Neuronal stem cell (in vitro differentiated cells): ENCODE data around the gene CCT6A.
A peak's percentile ranks its signal among the peaks of the same experiment; 100 is the strongest.
"Not testable (repeated sequence)": the region's sequence is repeated elsewhere in the genome, so short reads cannot be mapped to it uniquely, and the experiment has no call there.

Experiments
- DNase-seq: peaks from one replicate; pipeline ENCODE4 v3.0.0-alpha.2; 2013; ENCODE audit warnings: low spot score
- H2AFZ ChIP-seq: one replicate; pipeline ENCODE4 v1.6.1; 2013; ENCODE audit warnings: mild to moderate bottlenecking, low read length, inconsistent platforms
- H2AK5ac ChIP-seq: 2 replicates; pipeline ENCODE4 v1.6.1; 2013; ENCODE audit warnings: low read depth, mild to moderate bottlenecking, inconsistent platforms, low read length, moderate library complexity, mixed read lengths
- H2BK120ac ChIP-seq: 2 replicates; pipeline ENCODE4 v1.6.1; 2013; ENCODE audit warnings: low read depth, mild to moderate bottlenecking, inconsistent platforms, low read length, moderate library complexity, mixed read lengths
- H2BK12ac ChIP-seq: one replicate; pipeline ENCODE4 v1.6.1; 2013; ENCODE audit warnings: low read length, inconsistent platforms
- H2BK15ac ChIP-seq: 2 replicates; pipeline ENCODE4 v1.6.1; 2013; ENCODE audit warnings: mild to moderate bottlenecking, low read length, inconsistent platforms, mixed read lengths
- H2BK5ac ChIP-seq: one replicate; pipeline ENCODE4 v1.6.1; 2013; ENCODE audit warnings: inconsistent platforms, mild to moderate bottlenecking, low read length, moderate library complexity
- H3K14ac ChIP-seq: one replicate; pipeline ENCODE4 v1.6.1; 2013; ENCODE audit warnings: low read length, inconsistent platforms
- H3K18ac ChIP-seq: 2 replicates; pipeline ENCODE4 v1.6.1; 2013; ENCODE audit warnings: low read length, inconsistent platforms
- H3K23ac ChIP-seq: 2 replicates; pipeline ENCODE4 v1.6.1; 2013; ENCODE audit warnings: low read depth, mild to moderate bottlenecking, mixed read lengths, low read length, inconsistent platforms; ENCODE audit not compliant: poor library complexity
- H3K27ac ChIP-seq: replicated peaks from 3 replicates; pipeline ENCODE4 v1.5.1; 2013; ENCODE audit warnings: low read length, inconsistent platforms
- H3K27me3 ChIP-seq, 3 experiments: 2 replicates each; pipeline ENCODE4 v1.6.1; 2013; ENCODE audit warnings: low read length in 3 of 3, mild to moderate bottlenecking in 2 of 3, inconsistent platforms in 1 of 3, low read depth in 1 of 3, mixed read lengths in 1 of 3, moderate library complexity in 1 of 3; ENCODE audit not compliant: control insufficient read depth in 3 of 3, insufficient read depth in 3 of 3
- H3K36me3 ChIP-seq, 2 donors: replicated peaks in 1 of 2; 2 replicates each; pipeline ENCODE4 v1.6.1; 2013; ENCODE audit warnings: low read length in 2 of 2; ENCODE audit not compliant: control insufficient read depth in 2 of 2, insufficient read depth in 2 of 2
- H3K4ac ChIP-seq: 2 replicates; pipeline ENCODE4 v1.6.1; 2013; ENCODE audit warnings: inconsistent platforms, mild to moderate bottlenecking, low read length, moderate library complexity
- H3K4me1 ChIP-seq, 2 donors: 1 replicate in 1 of 2; 2 replicates in 1 of 2; pipeline ENCODE4 v1.6.1; 2013; ENCODE audit warnings: low read length in 2 of 2, low read depth in 1 of 2; ENCODE audit not compliant: control insufficient read depth in 2 of 2, insufficient read depth in 1 of 2
- H3K4me2 ChIP-seq: one replicate; pipeline ENCODE4 v1.6.1; 2013; ENCODE audit warnings: mild to moderate bottlenecking, low read length, inconsistent platforms; ENCODE audit not compliant: insufficient read depth, poor library complexity, severe bottlenecking
- H3K4me3 ChIP-seq, 2 donors: 2 replicates each; pipeline ENCODE4 v1.5.1; 2013; ENCODE audit warnings: low read length in 2 of 2, mild to moderate bottlenecking in 2 of 2, inconsistent platforms in 1 of 2, moderate library complexity in 1 of 2
- H3K79me1 ChIP-seq: one replicate; pipeline ENCODE4 v1.6.1; 2013; ENCODE audit warnings: low read depth, mild to moderate bottlenecking, inconsistent platforms, low read length, moderate library complexity
- H3K9ac ChIP-seq: one replicate; pipeline ENCODE4 v1.6.1; 2013; ENCODE audit warnings: mild to moderate bottlenecking, low read depth, low read length, inconsistent platforms; ENCODE audit not compliant: poor library complexity
- H3K9me3 ChIP-seq, 2 donors: replicated peaks in 1 of 2; 2 replicates each; pipeline versions ENCODE3 to v1.6.1; 2013; ENCODE audit warnings: low read length in 2 of 2, mild to moderate bottlenecking in 2 of 2, inconsistent platforms in 1 of 2, low read depth in 1 of 2, mixed read lengths in 1 of 2, moderate library complexity in 1 of 2; ENCODE audit not compliant: control insufficient read depth in 2 of 2, insufficient read depth in 1 of 2
- H4K8ac ChIP-seq: one replicate; pipeline ENCODE4 v1.6.1; 2013; ENCODE audit warnings: low read depth, mild to moderate bottlenecking, inconsistent platforms, low read length, moderate library complexity
- H4K91ac ChIP-seq: one replicate; pipeline ENCODE4 v1.6.1; 2013; ENCODE audit warnings: low read length, low read depth, mild to moderate bottlenecking, inconsistent platforms; ENCODE audit not compliant: poor library complexity
- WGBS, 2 donors: extraction: QIAGEN DNeasy Blood & Tissue Kit; methylation state at CpG; one replicate each; pipeline ENCODE4 v1.1.7; 2013; ENCODE audit warnings: missing lambda C conversion rate in 2 of 2, mixed read lengths in 1 of 2; ENCODE audit not compliant: insufficient read length in 2 of 2, insufficient replicate concordance in 1 of 2; ENCODE audit errors: extremely low coverage in 2 of 2; 5-methylcytosine and 5-hydroxymethylcytosine counted together

CCT6A gene

GRCh38 chr7:56007891-56008290 lies 43.7 kb upstream of the CCT6A start:
- no peak overlapping the region for H3K23ac ChIP-seq
- peak overlapping the region; percentile 1 for H2AFZ ChIP-seq
- no peak overlapping the region for H4K91ac ChIP-seq
- H3K4me2 ChIP-seq: no peak overlapping the region
- no peak overlapping the region for H2BK5ac ChIP-seq
- H3K9ac ChIP-seq: no peak overlapping the region
- no peaks in the 10 kb centered on the region for H3K79me1 ChIP-seq
- DNase-seq: no peak
- no peak overlapping the region for H3K4ac ChIP-seq
- WGBS, 2 donors: no CpG with 5 or more reads among the region's 9 CpGs
- H3K36me3 ChIP-seq: peaks cover 2 to 28% of the 10 kb centered on the region in 2 donors
- H3K27ac ChIP-seq: no peak overlapping the region
- H2BK12ac ChIP-seq: no peak overlapping the region
- H3K18ac ChIP-seq: no peak overlapping the region
- no peaks in the 10 kb centered on the region for H3K9me3 ChIP-seq
- H3K27me3 ChIP-seq: no peaks in the 10 kb centered on the region
- H3K14ac ChIP-seq: no peak overlapping the region
- peaks cover 0 to 3% of the 10 kb centered on the region in 2 donors for H3K4me1 ChIP-seq
- no peak overlapping the region for H2AK5ac ChIP-seq
- no peak overlapping the region for H2BK15ac ChIP-seq
- no peak overlapping the region for H3K4me3 ChIP-seq
- no peak overlapping the region for H2BK120ac ChIP-seq
- no peak overlapping the region for H4K8ac ChIP-seq

DNA sequence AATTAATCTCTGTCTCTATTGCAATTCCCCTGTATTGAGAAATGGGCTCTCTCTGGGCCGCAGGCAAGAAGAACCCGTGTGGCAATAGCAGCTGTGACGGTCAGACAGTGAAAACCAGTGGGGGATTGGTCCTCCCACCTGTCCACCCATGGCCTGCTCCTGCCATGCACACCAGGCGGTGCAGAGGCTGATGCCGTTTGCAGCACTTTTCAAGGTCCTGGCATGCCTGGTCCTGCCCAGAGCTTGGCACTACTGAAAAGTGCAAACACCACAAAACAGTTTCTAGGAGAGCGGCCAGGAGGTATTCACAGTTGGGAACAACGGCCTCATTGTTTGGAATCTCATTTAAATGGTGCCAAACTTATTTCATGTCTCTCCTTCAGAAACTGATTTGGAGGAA lies 41.9 kb upstream of the CCT6A start:
- H3K4me3 ChIP-seq: no peak overlapping the region
- WGBS, 2 donors: no CpG with 5 or more reads among the region's 7 CpGs
- no peak overlapping the region for H2BK5ac ChIP-seq
- no peak overlapping the region for H3K27ac ChIP-seq
- no peak overlapping the region for H2BK12ac ChIP-seq
- DNase-seq: no peak
- H2BK15ac ChIP-seq: no peak overlapping the region
- no peak overlapping the region for H3K23ac ChIP-seq
- H3K4me1 ChIP-seq: peaks cover 0 to 3% of the 10 kb centered on the region in 2 donors
- H3K27me3 ChIP-seq: no peaks in the 10 kb centered on the region
- H3K79me1 ChIP-seq: no peaks in the 10 kb centered on the region
- H4K8ac ChIP-seq: no peak overlapping the region
- H3K36me3 ChIP-seq: peaks cover 5 to 46% of the 10 kb centered on the region in 2 donors
- no peak overlapping the region for H2BK120ac ChIP-seq
- no peak overlapping the region for H4K91ac ChIP-seq
- H2AFZ ChIP-seq: no peak overlapping the region
- H2AK5ac ChIP-seq: no peak overlapping the region
- peak overlapping the region; percentile 52 for H3K18ac ChIP-seq
- no peak overlapping the region for H3K9ac ChIP-seq
- H3K9me3 ChIP-seq: no peaks in the 10 kb centered on the region
- H3K4ac ChIP-seq: no peak overlapping the region
- no peak overlapping the region for H3K14ac ChIP-seq
- no peak overlapping the region for H3K4me2 ChIP-seq

- H4K91ac ChIP-seq, H3K4me3 ChIP-seq, H3K4ac ChIP-seq, H4K8ac ChIP-seq, H3K4me1 ChIP-seq, H2AK5ac ChIP-seq, DNase-seq, H2BK5ac ChIP-seq, H3K27me3 ChIP-seq, H3K18ac ChIP-seq, H3K14ac ChIP-seq, H2BK12ac ChIP-seq, H2BK120ac ChIP-seq, H3K4me2 ChIP-seq, H3K79me1 ChIP-seq, H2AFZ ChIP-seq, H3K9me3 ChIP-seq, H3K27ac ChIP-seq, H3K9ac ChIP-seq, H3K23ac ChIP-seq, H2BK15ac ChIP-seq: not testable (repeated sequence)
- no CpG with 5 or more reads among the region's 3 CpGs for WGBS, 2 donors
- H3K36me3 ChIP-seq: peaks cover 14 to 89% of the 10 kb centered on the region in 2 donors
These were observed 34.5 kb upstream of the CCT6A start for GRCh38 chr7:56017015-56017414.

DNA sequence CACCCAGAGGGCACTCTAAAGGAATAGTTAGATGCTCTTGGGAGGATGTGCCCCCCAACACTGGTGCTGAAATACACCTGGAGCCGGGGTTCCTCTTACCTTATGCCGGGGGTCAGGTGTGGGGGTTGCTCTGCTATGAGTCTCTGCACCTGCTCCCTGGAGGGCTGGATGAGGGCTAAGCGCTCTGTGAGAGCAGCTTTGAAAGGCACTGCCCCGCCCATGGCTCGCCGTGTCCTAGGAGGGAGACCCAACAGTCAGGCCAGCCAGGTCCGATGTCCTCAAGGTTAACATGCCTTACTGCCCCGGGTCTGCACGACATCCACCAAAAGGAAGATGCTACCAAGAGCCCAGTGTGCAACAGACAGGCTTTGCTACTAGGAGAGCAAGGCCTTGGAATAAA lies 32.1 kb upstream of the CCT6A start:
- Histone ChIP-seq H4K91ac (no peak overlapping the region), H2BK15ac (no peak overlapping the region), H3K4me3 (no peak overlapping the region), H3K4ac (no peak overlapping the region), H2AFZ (no peak overlapping the region), H2AK5ac (no peak overlapping the region), H3K18ac (no peak overlapping the region), H2BK12ac (no peak overlapping the region), H3K4me1 (no peaks in the 10 kb centered on the region), H3K14ac (no peak overlapping the region), H3K27me3 (no peaks in the 10 kb centered on the region), H3K27ac (no peak overlapping the region), H3K4me2 (no peak overlapping the region), H3K9ac (no peak overlapping the region), H4K8ac (no peak overlapping the region), H2BK5ac (no peak overlapping the region), H2BK120ac (no peak overlapping the region), H3K79me1 (no peaks in the 10 kb centered on the region), H3K23ac (no peak overlapping the region), H3K36me3 (peaks cover 11 to 85% of the 10 kb centered on the region in 2 donors), H3K9me3 (no peaks in the 10 kb centered on the region)
- no peak for DNase-seq
- no CpG with 5 or more reads among the region's 9 CpGs for WGBS, 2 donors
